Vagina (tissue), 2 donors: Measurements from ENCODE around the gene GNG3. TPM values are rescaled to one million over a fixed set of nuclear protein-coding genes. Genes with fewer than 3 reads are reported as not detected.

Source experiments
- DNase-seq, 2 donors: peaks; one replicate each; pipeline ENCODE4 v3.0.0-alpha.2; 2017; ENCODE audit errors: extremely low spot score in 2 of 2
- H3K27ac ChIP-seq: fragments of 200-600 bp; sonication (generic); one replicate; pipeline ENCODE4 v1.5.1; 2019
- H3K27me3 ChIP-seq: fragments of 200-600 bp; sonication (generic); one replicate; pipeline ENCODE4 v1.5.1; 2019
- H3K36me3 ChIP-seq, 2 donors: fragments of 200-600 bp; sonication (generic); one replicate each; pipeline ENCODE4 v1.5.1; 2017 to 2019
- H3K4me1 ChIP-seq: fragments of 200-600 bp; sonication (generic); one replicate; pipeline ENCODE4 v1.5.1; 2019
- H3K4me3 ChIP-seq, 2 donors: fragments of 200-600 bp; sonication (generic); 1 replicate in 1 of 2; 2 replicates in 1 of 2; pipeline ENCODE4 v1.5.1; 2016 to 2019
- H3K9me3 ChIP-seq: fragments of 200-600 bp; sonication (generic); one replicate; pipeline ENCODE4 v1.5.1; 2019
- POLR2A ChIP-seq, 2 donors: fragments of 450-650 bp; IDR thresholded peaks; one replicate each; pipeline ENCODE4 v1.6.1; 2017; ENCODE audit warnings: antibody characterized with exemption in 2 of 2, mild to moderate bottlenecking in 2 of 2, moderate library complexity in 2 of 2
- POLR2AphosphoS5 ChIP-seq, 2 donors: sonication (generic); formaldehyde crosslinking; IDR thresholded peaks; one replicate each; pipeline ENCODE4 v1.9.0; 2017; ENCODE audit warnings: antibody characterized with exemption in 2 of 2, mild to moderate bottlenecking in 2 of 2, low read depth in 1 of 2; ENCODE audit not compliant: insufficient read depth in 1 of 2
- intact Hi-C: fragments of 100-400 bp; cut with DNase I; formaldehyde crosslinking; loops from one replicate; pipeline ENCODE4 v1.15.1; 2023
- small RNA-seq: library from RNA; depleted of rRNA; stranded (forward); fragments of <200 nt; gene quantifications from one replicate; pipeline ENCODE3, GENCODE V24; 2016
- total RNA-seq: library from RNA; depleted of rRNA; stranded (reverse); fragments of >200 nt; gene quantifications from one replicate; pipeline ENCODE4 v1.2.3, GENCODE V29; 2016
- TF ChIP-seq, protein P1 (sequence below), 3 experiments: fragments of 450-650 bp in 2 of 3; fragments of 200-600 bp in 1 of 3; sonication (generic) in 1 of 3; IDR thresholded peaks; one replicate each; pipeline ENCODE4 v1.5.1; 2017 to 2019; ENCODE audit warnings: antibody characterized with exemption in 3 of 3, mild to moderate bottlenecking in 2 of 3, moderate library complexity in 2 of 3

GNG3 gene
- total RNA-seq, 1 donor from 2014 or later = 2.5 TPM

DNA sequence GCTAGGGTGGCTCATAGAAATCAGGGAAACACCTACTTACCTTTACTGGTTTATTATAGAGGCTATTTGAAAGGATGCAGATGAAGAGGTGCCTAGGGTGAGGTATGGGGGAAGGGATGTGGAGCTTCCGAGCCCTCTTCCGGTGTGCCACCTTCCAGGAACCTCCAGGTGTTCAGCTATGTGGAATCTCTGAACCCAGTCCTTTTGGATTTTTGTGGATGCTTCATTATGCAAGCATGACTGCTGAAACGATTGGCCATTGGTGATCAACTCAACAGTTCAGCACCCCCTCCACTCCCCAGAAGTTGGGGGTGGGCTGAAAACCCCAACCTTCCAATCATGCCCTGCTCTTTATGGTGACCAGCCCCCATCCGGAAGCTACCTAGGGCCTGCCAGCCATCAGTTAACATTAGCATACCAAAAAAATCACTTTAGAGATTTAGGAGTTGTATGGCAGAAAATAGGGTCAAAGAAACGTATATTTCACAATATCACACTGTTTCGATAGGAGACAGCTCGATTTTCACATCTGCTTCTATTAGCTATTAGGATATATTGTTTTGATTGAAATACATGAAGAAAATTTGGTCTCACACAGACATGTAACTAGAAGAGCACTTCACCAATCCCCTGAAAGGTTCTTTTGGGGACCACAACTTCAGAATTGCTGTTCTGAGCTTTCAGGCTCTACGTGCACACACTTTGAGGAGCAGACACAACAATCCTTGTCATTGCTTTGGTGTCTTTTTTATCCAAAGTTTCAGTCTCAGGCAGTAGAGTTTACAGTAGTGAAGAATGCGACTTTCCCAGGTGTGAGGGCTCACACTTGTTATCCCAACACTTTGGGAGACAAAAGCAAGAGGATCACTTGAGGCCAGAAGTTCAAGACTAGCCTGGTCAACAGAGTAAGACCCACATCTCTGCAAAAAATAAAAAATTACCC, 50.6 kb downstream of the GNG3 start:
- no peak for DNase-seq
- Histone ChIP-seq H3K4me3 (no peak overlapping the region), H3K36me3 (no peaks in the 10 kb centered on the region), H3K4me1 (peaks cover 31% of the 10 kb centered on the region), H3K27me3 (no peaks in the 10 kb centered on the region), H3K27ac (no peak overlapping the region), H3K9me3 (no peaks in the 10 kb centered on the region)
- intact Hi-C loops = no loop called here
- TF ChIP-seq POLR2AphosphoS5 (IDR thresholded peaks at IDR 0.05; ENCODE audit: insufficient read depth in 1 of 2, low read depth in 1 of 2) = no peak
- TF ChIP-seq POLR2A (IDR thresholded peaks at IDR 0.05) = no peak
- TF ChIP-seq, protein P1, sequence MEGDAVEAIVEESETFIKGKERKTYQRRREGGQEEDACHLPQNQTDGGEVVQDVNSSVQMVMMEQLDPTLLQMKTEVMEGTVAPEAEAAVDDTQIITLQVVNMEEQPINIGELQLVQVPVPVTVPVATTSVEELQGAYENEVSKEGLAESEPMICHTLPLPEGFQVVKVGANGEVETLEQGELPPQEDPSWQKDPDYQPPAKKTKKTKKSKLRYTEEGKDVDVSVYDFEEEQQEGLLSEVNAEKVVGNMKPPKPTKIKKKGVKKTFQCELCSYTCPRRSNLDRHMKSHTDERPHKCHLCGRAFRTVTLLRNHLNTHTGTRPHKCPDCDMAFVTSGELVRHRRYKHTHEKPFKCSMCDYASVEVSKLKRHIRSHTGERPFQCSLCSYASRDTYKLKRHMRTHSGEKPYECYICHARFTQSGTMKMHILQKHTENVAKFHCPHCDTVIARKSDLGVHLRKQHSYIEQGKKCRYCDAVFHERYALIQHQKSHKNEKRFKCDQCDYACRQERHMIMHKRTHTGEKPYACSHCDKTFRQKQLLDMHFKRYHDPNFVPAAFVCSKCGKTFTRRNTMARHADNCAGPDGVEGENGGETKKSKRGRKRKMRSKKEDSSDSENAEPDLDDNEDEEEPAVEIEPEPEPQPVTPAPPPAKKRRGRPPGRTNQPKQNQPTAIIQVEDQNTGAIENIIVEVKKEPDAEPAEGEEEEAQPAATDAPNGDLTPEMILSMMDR (IDR thresholded peaks at IDR 0.05) = no peak

Small RNA genes within 50 kb of the gene (small RNA-seq; reads per million reads assigned to genes)
- gene SNORA57 = not detected

Other genes starting within 250 kb of the GNG3 start
- 828 TPM for gene AHNAK, start 160.9 kb upstream of the GNG3 start, total RNA-seq
- 1,183 TPM for gene EEF1G, start 133.8 kb upstream of the GNG3 start, total RNA-seq
- 12.0 TPM for gene TUT1, start 116.2 kb upstream of the GNG3 start, total RNA-seq
- 96.3 TPM for gene MTA2, start 105.8 kb upstream of the GNG3 start, total RNA-seq
- gene EML3, start 94.9 kb upstream of the GNG3 start, total RNA-seq = 69.0 TPM
- gene ROM1, start 94.4 kb upstream of the GNG3 start, total RNA-seq = 6.1 TPM
- 41.7 TPM for gene B3GAT3, start 85.7 kb upstream of the GNG3 start, total RNA-seq
- gene GANAB, start 61.1 kb upstream of the GNG3 start, total RNA-seq = 129 TPM
- gene INTS5, start 54.4 kb upstream of the GNG3 start, total RNA-seq = 16.2 TPM
- gene C11orf98, start 42.5 kb upstream of the GNG3 start, total RNA-seq = 44.2 TPM
- gene CSKMT, start 42.4 kb upstream of the GNG3 start, total RNA-seq = 28.7 TPM
- 6.9 TPM for gene UQCC3, start 36.0 kb upstream of the GNG3 start, total RNA-seq
- gene LBHD1, start 35.4 kb upstream of the GNG3 start, total RNA-seq = 6.9 TPM
- 216 TPM for gene UBXN1, start 28.6 kb upstream of the GNG3 start, total RNA-seq
- 45.2 TPM for gene LRRN4CL, start 18.1 kb upstream of the GNG3 start, total RNA-seq
- 74.9 TPM for gene BSCL2, start 252 bp upstream of the GNG3 start, total RNA-seq
- gene HNRNPUL2, start 19.8 kb downstream of the GNG3 start, total RNA-seq = 30.7 TPM
- 18.7 TPM for gene TTC9C, start 20.8 kb downstream of the GNG3 start, total RNA-seq
- 6.1 TPM for gene ZBTB3, start 46.5 kb downstream of the GNG3 start, total RNA-seq
- 52.8 TPM for gene POLR2G, start 53.9 kb downstream of the GNG3 start, total RNA-seq
- gene TAF6L, start 63.7 kb downstream of the GNG3 start, total RNA-seq = 24.8 TPM
- gene TMEM179B, start 79.7 kb downstream of the GNG3 start, total RNA-seq = 61.9 TPM
- 19.6 TPM for gene TMEM223, start 84.3 kb downstream of the GNG3 start, total RNA-seq
- 64.1 TPM for gene NXF1, start 97.8 kb downstream of the GNG3 start, total RNA-seq
- gene STX5, start 124.4 kb downstream of the GNG3 start, total RNA-seq = 35.6 TPM
- not detected for gene TEX54, start 125.2 kb downstream of the GNG3 start, total RNA-seq
- gene WDR74, start 131.9 kb downstream of the GNG3 start, total RNA-seq = 51.8 TPM
- 169 TPM for gene SLC3A2, start 173.2 kb downstream of the GNG3 start, total RNA-seq
- not detected for gene CHRM1, start 213.7 kb downstream of the GNG3 start, total RNA-seq